Adrenal gland (tissue), 12 donors: ENCODE data around the gene TWIST2. TPM values are rescaled to one million over a fixed set of nuclear protein-coding genes. Genes with fewer than 3 reads are reported as not detected.

ENCODE experiments used
- DNase-seq, 7 donors: peaks; one replicate each; pipeline ENCODE4 v3.0.0-alpha.2; 2019 to 2020
- H3K27ac ChIP-seq, 5 donors: fragments of 200-600 bp; sonication (generic) in 4 of 5; 1 replicate in 3 of 5; 2 replicates in 2 of 5; pipeline versions ENCODE4 v1.5.1 to v1.8.0; 2016 to 2020; ENCODE audit warnings: mild to moderate bottlenecking in 1 of 5
- H3K27me3 ChIP-seq: fragments of 200-600 bp; 2 replicates; pipeline ENCODE4 v1.8.0; 2021
- H3K36me3 ChIP-seq, 2 donors: fragments of 200-600 bp; replicated peaks in 1 of 2; 1 replicate in 1 of 2; 2 replicates in 1 of 2; pipeline versions ENCODE4 v1.5.1 to v1.8.0; 2018 to 2022
- H3K4me1 ChIP-seq, 2 donors: fragments of 200-600 bp; replicated peaks in 1 of 2; 1 replicate in 1 of 2; 2 replicates in 1 of 2; pipeline versions ENCODE4 v1.5.1 to v1.8.0; 2018 to 2021
- H3K4me3 ChIP-seq, 4 donors: fragments of 200-600 bp; sonication (generic) in 3 of 4; one replicate each; pipeline ENCODE4 v1.5.1; 2016 to 2018
- H3K9me3 ChIP-seq, 3 donors: fragments of 200-600 bp; sonication (generic) in 1 of 3; replicated peaks in 1 of 3; 1 replicate in 2 of 3; 2 replicates in 1 of 3; pipeline versions ENCODE4 v1.5.1 to v1.8.0; 2016 to 2021
- POLR2A ChIP-seq, 2 donors: fragments of 450-650 bp; IDR thresholded peaks; one replicate each; pipeline ENCODE4 v1.6.1; 2017; ENCODE audit warnings: antibody characterized with exemption in 2 of 2, mild to moderate bottlenecking in 2 of 2, moderate library complexity in 1 of 2
- WGBS, 4 donors: extraction: QIAGEN DNeasy Blood & Tissue Kit in 2 of 4; methylation state at CpG; one replicate each; pipeline versions ENCODE4 v1.1.5 to v1.1.7; 2013 to 2017; 5-methylcytosine and 5-hydroxymethylcytosine counted together
- intact Hi-C, 2 donors: fragments of 100-400 bp; cut with DNase I; formaldehyde crosslinking; loops; one replicate each; pipeline versions ENCODE4 v1.14.1 to v1.15.0; 2022 to 2023
- polyA plus RNA-seq, 3 donors: library from polyadenylated mRNA; stranded (reverse); fragments of 200-250 nt in 2 of 3; fragments of 350-450 nt in 1 of 3; fragmentation: Illumina TruSeq in 1 of 3; extraction: RNeasy Lipid Tissue Mini Kit (QIAGEN cat#74804) in 1 of 3; gene quantifications; one replicate each; pipeline ENCODE4 v1.2.3, GENCODE V29; 2013 to 2014
- total RNA-seq, 9 donors: library from RNA; depleted of rRNA in 4 of 9; stranded (reverse); fragments of >200 nt in 4 of 9; fragments of 120-200 nt in 1 of 9; fragmentation: NEBNext Ultra II Directional in 1 of 9; extraction: Animal tissue kit (Norgen Biotek cat#: 25700) in 1 of 9; gene quantifications; one replicate each; pipeline versions ENCODE4 v1.1.0 to v1.2.4, GENCODE V29; 2013 to 2023
- TF ChIP-seq, protein P1 (sequence below), 6 experiments: fragments of 450-650 bp in 4 of 6; fragments of 200-600 bp in 2 of 6; sonication (generic) in 1 of 6; IDR thresholded peaks; 1 replicate in 5 of 6; 2 replicates in 1 of 6; pipeline versions ENCODE4 v1.5.1 to v1.8.0; 2016 to 2021; ENCODE audit warnings: antibody characterized with exemption in 6 of 6, mild to moderate bottlenecking in 2 of 6, moderate library complexity in 1 of 6
- donor health status: healthy with polysubstance abuse.
- donor health status: Bipolar disorder and iron deficiency.
- donor health status: DM: yes; HTN: yes; CAD: no.
- donor health status: DM: no; HTN: no; CAD: no.
- donor health status: DM: no; HTN: no; CAD: no.
- donor health status: DM: yes; HTN: yes; CAD: no.

The TWIST2 gene
- total and polyA plus RNA-seq, 12 donors: 1.0 to 20.5 (median 6.0) TPM

GRCh38 chr2:238820916-238821315 lies 27.0 kb upstream of the TWIST2 start:
- Histone ChIP-seq H3K4me1 (no peaks in the 10 kb centered on the region), H3K27me3 (peaks cover 3% of the 10 kb centered on the region), H3K9me3 (peaks cover 0 to 4% (median 0%) of the 10 kb centered on the region in 3 donors), H3K36me3 (no peaks in the 10 kb centered on the region), H3K27ac (no peak overlapping the region), H3K4me3 (no peak overlapping the region)
- intact Hi-C loops: no loop called here
- TF ChIP-seq POLR2A (IDR thresholded peaks at IDR 0.05): no peak
- TF ChIP-seq, protein P1, sequence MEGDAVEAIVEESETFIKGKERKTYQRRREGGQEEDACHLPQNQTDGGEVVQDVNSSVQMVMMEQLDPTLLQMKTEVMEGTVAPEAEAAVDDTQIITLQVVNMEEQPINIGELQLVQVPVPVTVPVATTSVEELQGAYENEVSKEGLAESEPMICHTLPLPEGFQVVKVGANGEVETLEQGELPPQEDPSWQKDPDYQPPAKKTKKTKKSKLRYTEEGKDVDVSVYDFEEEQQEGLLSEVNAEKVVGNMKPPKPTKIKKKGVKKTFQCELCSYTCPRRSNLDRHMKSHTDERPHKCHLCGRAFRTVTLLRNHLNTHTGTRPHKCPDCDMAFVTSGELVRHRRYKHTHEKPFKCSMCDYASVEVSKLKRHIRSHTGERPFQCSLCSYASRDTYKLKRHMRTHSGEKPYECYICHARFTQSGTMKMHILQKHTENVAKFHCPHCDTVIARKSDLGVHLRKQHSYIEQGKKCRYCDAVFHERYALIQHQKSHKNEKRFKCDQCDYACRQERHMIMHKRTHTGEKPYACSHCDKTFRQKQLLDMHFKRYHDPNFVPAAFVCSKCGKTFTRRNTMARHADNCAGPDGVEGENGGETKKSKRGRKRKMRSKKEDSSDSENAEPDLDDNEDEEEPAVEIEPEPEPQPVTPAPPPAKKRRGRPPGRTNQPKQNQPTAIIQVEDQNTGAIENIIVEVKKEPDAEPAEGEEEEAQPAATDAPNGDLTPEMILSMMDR (IDR thresholded peaks at IDR 0.05): no peak
- WGBS, 4 donors: 25 to 49% (median 40%) methylated on average over 6 of the region's 6 CpGs
- DNase-seq: no peak

GRCh38 chr2:238821391-238821790 lies 26.5 kb upstream of the TWIST2 start:
- Histone ChIP-seq H3K27ac (no peak overlapping the region), H3K9me3 (peaks cover 0 to 4% (median 0%) of the 10 kb centered on the region in 3 donors), H3K27me3 (peaks cover 3% of the 10 kb centered on the region), H3K4me1 (no peaks in the 10 kb centered on the region), H3K36me3 (no peaks in the 10 kb centered on the region), H3K4me3 (no peak overlapping the region)
- intact Hi-C loops: no loop called here
- 20 to 34% (median 25%) methylated on average over 9 of the region's 9 CpGs for WGBS, 4 donors
- TF ChIP-seq, protein P1 (IDR thresholded peaks at IDR 0.05): no peak
- TF ChIP-seq POLR2A (IDR thresholded peaks at IDR 0.05): no peak
- DNase-seq: no peak

DNA sequence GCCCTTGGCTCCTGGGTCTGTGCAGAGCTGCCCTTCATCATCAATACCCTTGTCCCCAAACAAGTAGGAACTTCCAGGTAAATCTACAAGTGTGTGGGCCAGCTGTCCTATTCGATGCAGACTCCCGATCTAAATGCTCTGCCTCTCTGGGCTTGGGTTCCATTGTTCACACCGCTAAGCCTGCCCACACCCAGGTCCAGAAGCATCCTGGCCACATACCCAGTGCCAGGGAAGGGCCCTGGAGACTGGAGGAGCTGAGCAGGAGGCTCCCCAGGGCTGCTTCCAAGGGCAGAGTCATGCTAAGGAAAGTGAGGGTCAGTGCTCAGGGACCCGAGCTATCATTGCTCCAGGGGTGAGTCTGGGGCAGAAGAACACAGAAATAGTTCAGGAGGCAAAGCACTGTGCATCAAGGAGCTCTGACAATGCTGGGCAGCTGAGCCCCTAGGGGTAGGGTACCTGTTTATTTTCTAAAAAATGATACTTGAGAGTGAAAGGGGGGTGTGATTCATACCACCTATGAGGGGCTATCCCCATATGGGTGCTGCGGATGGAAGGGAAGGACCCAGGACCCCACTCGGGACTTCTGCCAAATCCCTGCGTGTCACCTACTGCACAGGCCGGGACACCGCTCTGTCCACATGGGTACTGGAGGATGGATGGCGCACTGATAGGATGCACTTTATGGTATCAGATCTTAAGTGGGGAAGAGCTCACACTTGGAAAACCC lies 25.8 kb upstream of the TWIST2 start:
- H3K4me1 ChIP-seq: no peaks in the 10 kb centered on the region
- H3K4me3 ChIP-seq: no peak overlapping the region
- intact Hi-C loops: no loop called here
- no peak overlapping the region for H3K27ac ChIP-seq
- H3K9me3 ChIP-seq: peaks cover 0 to 4% (median 0%) of the 10 kb centered on the region in 3 donors
- 64 to 76% (median 75%) methylated on average over 7 to 10 of the region's 10 CpGs for WGBS, 4 donors
- DNase-seq: no peak
- H3K27me3 ChIP-seq: peaks cover 3% of the 10 kb centered on the region
- H3K36me3 ChIP-seq: no peaks in the 10 kb centered on the region
- TF ChIP-seq, protein P1 (IDR thresholded peaks at IDR 0.05): no peak

- TF ChIP-seq, protein P1 (IDR thresholded peaks at IDR 0.05): no peak
- no peak for TF ChIP-seq POLR2A (IDR thresholded peaks at IDR 0.05)
- intact Hi-C loops: no loop called here
- no peak overlapping the region for H3K27ac ChIP-seq
- no peak for DNase-seq
- no peaks in the 10 kb centered on the region for H3K4me1 ChIP-seq
- 39 to 86% (median 82%) methylated on average over 1 of the region's 1 CpG for WGBS, 4 donors
- peaks cover 0 to 4% (median 0%) of the 10 kb centered on the region in 3 donors for H3K9me3 ChIP-seq
- no peaks in the 10 kb centered on the region for H3K36me3 ChIP-seq
- no peaks in the 10 kb centered on the region for H3K27me3 ChIP-seq
- H3K4me3 ChIP-seq: no peak overlapping the region
Measured at GRCh38 chr2:238822955-238823354, 24.9 kb upstream of the TWIST2 start.
